ENCODE data around the gene ZNF182.
"Not testable (repeated sequence)": the region's sequence is repeated elsewhere in the genome, so short reads cannot be mapped to it uniquely, and the experiment has no call there.

DNA sequence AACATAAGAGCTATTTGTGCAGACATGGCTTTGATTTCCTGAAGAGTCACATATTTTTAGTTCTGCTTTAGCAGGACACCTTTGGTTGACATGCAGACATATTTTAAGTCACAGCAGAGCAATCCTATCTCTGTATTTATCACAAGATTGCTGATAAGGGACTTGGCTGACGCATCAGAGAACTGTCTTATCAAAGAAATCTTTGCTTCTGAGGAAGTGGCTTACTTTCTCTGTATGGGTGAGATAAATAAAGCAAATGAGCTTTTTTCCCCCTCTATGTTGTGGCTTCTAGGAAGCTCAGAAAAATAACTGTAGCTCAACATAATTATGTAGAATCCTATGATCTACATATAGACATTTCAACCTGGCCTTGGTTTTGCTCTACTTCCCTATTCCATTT is 16.1 kb upstream of the ZNF182 start:
- TF ChIP-seq, protein P1, sequence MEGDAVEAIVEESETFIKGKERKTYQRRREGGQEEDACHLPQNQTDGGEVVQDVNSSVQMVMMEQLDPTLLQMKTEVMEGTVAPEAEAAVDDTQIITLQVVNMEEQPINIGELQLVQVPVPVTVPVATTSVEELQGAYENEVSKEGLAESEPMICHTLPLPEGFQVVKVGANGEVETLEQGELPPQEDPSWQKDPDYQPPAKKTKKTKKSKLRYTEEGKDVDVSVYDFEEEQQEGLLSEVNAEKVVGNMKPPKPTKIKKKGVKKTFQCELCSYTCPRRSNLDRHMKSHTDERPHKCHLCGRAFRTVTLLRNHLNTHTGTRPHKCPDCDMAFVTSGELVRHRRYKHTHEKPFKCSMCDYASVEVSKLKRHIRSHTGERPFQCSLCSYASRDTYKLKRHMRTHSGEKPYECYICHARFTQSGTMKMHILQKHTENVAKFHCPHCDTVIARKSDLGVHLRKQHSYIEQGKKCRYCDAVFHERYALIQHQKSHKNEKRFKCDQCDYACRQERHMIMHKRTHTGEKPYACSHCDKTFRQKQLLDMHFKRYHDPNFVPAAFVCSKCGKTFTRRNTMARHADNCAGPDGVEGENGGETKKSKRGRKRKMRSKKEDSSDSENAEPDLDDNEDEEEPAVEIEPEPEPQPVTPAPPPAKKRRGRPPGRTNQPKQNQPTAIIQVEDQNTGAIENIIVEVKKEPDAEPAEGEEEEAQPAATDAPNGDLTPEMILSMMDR (IDR thresholded peaks at IDR 0.05): not testable (repeated sequence)
- TF ChIP-seq POLR2A (IDR thresholded peaks at IDR 0.05): not testable (repeated sequence)
